Bronchial epithelial cell (primary cell): ENCODE measurements around the gene CADPS2. TPM values are rescaled to one million over a fixed set of nuclear protein-coding genes. Genes with fewer than 3 reads are reported as not detected.

Experiments used
- DNase-seq: peaks from one replicate; pipeline ENCODE4 v3.0.0-alpha.2; 2010; ENCODE audit warnings: low read depth
- FAIRE-seq: peaks from 2 replicates; lab custom pipeline; 2011; peaks lifted over from hg19 to GRCh38; lab: Jason Lieb, UNC
- H3K27me3 ChIP-seq: 2 replicates; pipeline ENCODE4 v1.5.1; 2011; ENCODE audit warnings: low read length; ENCODE audit not compliant: control insufficient read depth, insufficient read depth
- H3K36me3 ChIP-seq: 2 replicates; pipeline ENCODE4 v1.5.1; 2011; ENCODE audit warnings: low read length; ENCODE audit not compliant: control insufficient read depth, insufficient read depth
- H3K4me3 ChIP-seq: 2 replicates; pipeline ENCODE4 v1.5.1; 2011; ENCODE audit warnings: mild to moderate bottlenecking, low read depth, low read length, control low read depth
- total RNA-seq: library from RNA; depleted of rRNA; stranded (reverse); fragments of >200 nt; gene quantifications from 2 replicates; pipeline ENCODE4 v1.2.1, GENCODE V29; 2014
- TF ChIP-seq, protein P1 (sequence below): IDR thresholded peaks from 2 replicates; pipeline ENCODE4 v1.5.1; 2011; ENCODE audit warnings: mild to moderate bottlenecking, moderate library complexity, low read length, control low read depth, inconsistent platforms; ENCODE audit not compliant: insufficient read depth, severe bottlenecking

CADPS2 gene
- total RNA-seq, 1 donor from 2014 or later, result 4.2 TPM

- Histone ChIP-seq H3K36me3 (no peaks in the 10 kb centered on the region), H3K4me3 (no peak overlapping the region), H3K27me3 (no peaks in the 10 kb centered on the region)
- TF ChIP-seq, protein P1, sequence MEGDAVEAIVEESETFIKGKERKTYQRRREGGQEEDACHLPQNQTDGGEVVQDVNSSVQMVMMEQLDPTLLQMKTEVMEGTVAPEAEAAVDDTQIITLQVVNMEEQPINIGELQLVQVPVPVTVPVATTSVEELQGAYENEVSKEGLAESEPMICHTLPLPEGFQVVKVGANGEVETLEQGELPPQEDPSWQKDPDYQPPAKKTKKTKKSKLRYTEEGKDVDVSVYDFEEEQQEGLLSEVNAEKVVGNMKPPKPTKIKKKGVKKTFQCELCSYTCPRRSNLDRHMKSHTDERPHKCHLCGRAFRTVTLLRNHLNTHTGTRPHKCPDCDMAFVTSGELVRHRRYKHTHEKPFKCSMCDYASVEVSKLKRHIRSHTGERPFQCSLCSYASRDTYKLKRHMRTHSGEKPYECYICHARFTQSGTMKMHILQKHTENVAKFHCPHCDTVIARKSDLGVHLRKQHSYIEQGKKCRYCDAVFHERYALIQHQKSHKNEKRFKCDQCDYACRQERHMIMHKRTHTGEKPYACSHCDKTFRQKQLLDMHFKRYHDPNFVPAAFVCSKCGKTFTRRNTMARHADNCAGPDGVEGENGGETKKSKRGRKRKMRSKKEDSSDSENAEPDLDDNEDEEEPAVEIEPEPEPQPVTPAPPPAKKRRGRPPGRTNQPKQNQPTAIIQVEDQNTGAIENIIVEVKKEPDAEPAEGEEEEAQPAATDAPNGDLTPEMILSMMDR, result no peak
- DNase-seq (peak; percentile 16), FAIRE-seq (no peak)
Measured at GRCh38 chr7:122412883-122413282, 473.4 kb downstream of the CADPS2 start.

- H3K27me3 ChIP-seq, result no peaks in the 10 kb centered on the region
- TF ChIP-seq, protein P1, result no peak
- H3K36me3 ChIP-seq, result no peaks in the 10 kb centered on the region
- FAIRE-seq, result no peak
- no peak for DNase-seq
- H3K4me3 ChIP-seq, result no peak overlapping the region
Measured at GRCh38 chr7:122412441-122412840, 473.8 kb downstream of the CADPS2 start.

- DNase-seq (no peak), FAIRE-seq (no peak)
- TF ChIP-seq, protein P1, result no peak
- H3K4me3 ChIP-seq, result no peak overlapping the region
- H3K36me3 ChIP-seq, result no peaks in the 10 kb centered on the region
- no peaks in the 10 kb centered on the region for H3K27me3 ChIP-seq
Measured at GRCh38 chr7:122407195-122407594, 479.1 kb downstream of the CADPS2 start.

GRCh38 chr7:122403113-122403512 lies 483.1 kb downstream of the CADPS2 start:
- TF ChIP-seq, protein P1, result no peak
- no peak overlapping the region for H3K4me3 ChIP-seq
- FAIRE-seq, result no peak
- no peak for DNase-seq
- H3K36me3 ChIP-seq, result no peaks in the 10 kb centered on the region
- no peaks in the 10 kb centered on the region for H3K27me3 ChIP-seq

DNA sequence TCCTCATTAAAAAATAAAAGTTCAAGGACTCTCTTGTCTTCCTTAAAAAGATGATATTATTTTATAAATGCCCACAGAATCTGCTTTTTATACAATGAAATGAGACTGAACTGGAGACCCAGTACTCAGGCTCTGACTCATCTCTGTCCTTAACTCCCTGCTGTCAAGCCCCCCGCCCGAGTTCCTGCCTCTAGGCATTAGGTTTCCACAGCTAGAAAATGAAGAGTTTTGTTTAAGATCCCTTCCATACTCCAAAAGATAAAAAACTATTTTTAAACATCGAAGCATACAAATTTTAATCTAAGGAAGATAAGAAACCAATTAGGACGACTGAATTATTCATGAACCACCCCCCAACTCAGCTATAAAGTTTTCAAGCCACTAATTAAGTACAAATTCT lies 484.0 kb downstream of the CADPS2 start:
- Histone ChIP-seq H3K36me3 (no peaks in the 10 kb centered on the region), H3K4me3 (no peak overlapping the region), H3K27me3 (no peaks in the 10 kb centered on the region)
- TF ChIP-seq, protein P1, result no peak
- FAIRE-seq (no peak), DNase-seq (no peak)

DNA sequence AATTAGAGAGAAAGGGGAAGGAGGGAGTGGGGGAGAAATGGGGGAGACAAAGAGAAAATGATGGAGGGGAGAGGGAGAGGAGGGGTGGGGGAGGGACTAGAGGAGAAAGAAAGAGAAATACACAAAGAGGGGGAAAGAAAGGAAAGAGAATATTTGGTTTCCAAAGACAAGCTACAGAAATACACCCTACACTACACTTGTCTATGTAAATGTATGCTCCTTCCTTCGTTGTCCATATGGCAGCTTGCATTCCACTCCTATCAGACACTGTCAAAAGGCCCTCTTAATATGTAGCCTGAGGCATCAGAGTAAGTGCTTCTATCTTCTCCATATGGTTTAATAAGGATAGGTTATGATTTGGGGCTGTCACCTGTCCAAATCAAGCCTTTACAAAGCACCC lies 488.9 kb downstream of the CADPS2 start:
- DNase-seq, result no peak
- peak; percentile 18 for FAIRE-seq
- H3K4me3 ChIP-seq, result no peak overlapping the region
- TF ChIP-seq, protein P1, result no peak
- no peaks in the 10 kb centered on the region for H3K36me3 ChIP-seq
- H3K27me3 ChIP-seq, result no peaks in the 10 kb centered on the region
